Thyroid gland (tissue), 4 donors: Measurements from ENCODE around the gene CCDC149. TPM values are rescaled to one million over a fixed set of nuclear protein-coding genes. Genes with fewer than 3 reads are reported as not detected.

ENCODE experiments used
- small RNA-seq: library from RNA; depleted of rRNA; stranded (forward); fragments of <200 nt; gene quantifications from one replicate; pipeline ENCODE3, GENCODE V24; 2016
- total RNA-seq, 4 donors: library from RNA; depleted of rRNA; stranded (reverse); fragments of >200 nt; gene quantifications; one replicate each; pipeline ENCODE4 v1.2.3, GENCODE V29; 2016

Gene CCDC149
- total RNA-seq, 4 donors from 2014 or later = 19.3 to 29.2 (median 21.8) TPM

Small RNA genes within 50 kb of the gene (small RNA-seq; reads per million reads assigned to genes)
- not detected for gene AC006390.1

Other genes with a start within 250 kb of the CCDC149 start
- 100 to 1,000 TPM; 140 to 215 (median 162) TPM for gene SOD3, start 117.5 kb downstream of the CCDC149 start, total RNA-seq
- gene LGI2, start 117.9 kb upstream of the CCDC149 start, total RNA-seq = 1 to 10 TPM in 3 of 4 donors, under 1 TPM in 1; 0.45 to 3.7 (median 2.2) TPM
- gene SEPSECS, start 247.4 kb upstream of the CCDC149 start, total RNA-seq = 10 to 100 TPM in 3 of 4 donors, 1 to 10 TPM in 1; 9.2 to 22.3 (median 13.5) TPM